Stomach (tissue), 4 donors: ENCODE measurements around the gene MINDY4B.

Source experiments
- CTCF ChIP-seq, 7 experiments: fragments of 450-650 bp in 4 of 7; fragments of 200-600 bp in 3 of 7; sonication (generic) in 3 of 7; IDR thresholded peaks; one replicate each; pipeline ENCODE4 v1.5.1; 2016 to 2019; ENCODE audit warnings: antibody characterized with exemption in 7 of 7, control low read depth in 2 of 7, mild to moderate bottlenecking in 1 of 7
- POLR2A ChIP-seq, 4 donors: fragments of 450-650 bp; IDR thresholded peaks; one replicate each; pipeline ENCODE4 v1.6.1; 2016; ENCODE audit warnings: antibody characterized with exemption in 4 of 4, control low read depth in 2 of 4, mild to moderate bottlenecking in 1 of 4, moderate library complexity in 1 of 4
- POLR2AphosphoS5 ChIP-seq, 3 donors: sonication (generic); formaldehyde crosslinking; IDR thresholded peaks; one replicate each; pipeline ENCODE4 v1.6.1; 2016; ENCODE audit warnings: antibody characterized with exemption in 3 of 3

GRCh38 chr3:150912501-150912900 is 7.3 kb upstream of the MINDY4B start:
- TF ChIP-seq CTCF (IDR thresholded peaks at IDR 0.05): no peak
- no peak for TF ChIP-seq POLR2A (IDR thresholded peaks at IDR 0.05)
- no peak for TF ChIP-seq POLR2AphosphoS5 (IDR thresholded peaks at IDR 0.05)
